ENCODE measurements around the gene RPS6KC1. TPM values are rescaled to one million over a fixed set of nuclear protein-coding genes. Genes with fewer than 3 reads are reported as not detected.
A peak's percentile ranks its signal among the peaks of the same experiment; 100 is the strongest.

The RPS6KC1 gene
- total RNA-seq, 1 donor from 2014 or later, result 25.6 TPM

GRCh38 chr1:213014642-213015041 is 36.4 kb upstream of the RPS6KC1 start:
- H3K27ac Mint-ChIP-seq (ENCODE audit: unreplicated experiment), result no peak overlapping the region
- H4K20me1 ChIP-seq (ENCODE audit: insufficient read depth, low read length), result no peaks in the 10 kb centered on the region

GRCh38 chr1:213015099-213016050 is 35.7 kb upstream of the RPS6KC1 start, which contains the start of gene ANGEL2:
Gene ANGEL2, minus strand, starts transcription at chr1:213015867. Its CDS starts 196 bp downstream, at chr1:213015671.
- peaks cover 7% of the 10 kb centered on the region for H3K4me1 Mint-ChIP-seq (ENCODE audit: low read depth, unreplicated experiment)
- H3K4me3 Mint-ChIP-seq (ENCODE audit: unreplicated experiment), result peak within 1 kb of the TSS; percentile 99
- FAIRE-seq (peak; percentile 17), DNase-seq (ENCODE audit: low read depth) (peak; percentile 95)
- no peaks in the 10 kb centered on the region for H3K36me3 Mint-ChIP-seq (ENCODE audit: low read depth, unreplicated experiment)
- peaks cover 48% of the 10 kb centered on the region for H3K79me2 ChIP-seq (ENCODE audit: insufficient read depth, low read length)
- peak within 1 kb of the TSS; percentile 96 for H3K27ac Mint-ChIP-seq (ENCODE audit: unreplicated experiment)
- H3K9me3 ChIP-seq (ENCODE audit: insufficient read depth, low read depth, low read length), result no peaks in the 10 kb centered on the region
- H3K27ac ChIP-seq (ENCODE audit: low read depth, low read length), result peak within 1 kb of the TSS; percentile 89
- H3K9ac ChIP-seq (ENCODE audit: low read length), result peak within 1 kb of the TSS; percentile 92
- H3K4me1 ChIP-seq (ENCODE audit: insufficient read depth, low read length), result no peaks in the 10 kb centered on the region
- no peaks in the 10 kb centered on the region for H4K20me1 ChIP-seq (ENCODE audit: insufficient read depth, low read length)
- H3K27me3 Mint-ChIP-seq (ENCODE audit: low read depth, unreplicated experiment), result no peaks in the 10 kb centered on the region
- H3K36me3 ChIP-seq (ENCODE audit: insufficient read depth, low read length), result peaks cover 3% of the 10 kb centered on the region
- peak within 1 kb of the TSS; percentile 99 for H2AFZ ChIP-seq (ENCODE audit: low read depth, low read length)
- TF ChIP-seq EZH2 (IDR thresholded peaks at IDR 0.05; ENCODE audit: insufficient read depth, low read length) (no peak), CTCF (IDR thresholded peaks at IDR 0.05; ENCODE audit: insufficient read depth, low read depth, low read length) (no peak)
- H3K4me3 ChIP-seq (ENCODE audit: insufficient read depth, low read depth, low read length), result peak within 1 kb of the TSS; percentile 84
- H3K27me3 ChIP-seq (ENCODE audit: insufficient read depth, low read length), result no peaks in the 10 kb centered on the region
- H3K4me2 ChIP-seq (ENCODE audit: low read length), result peak within 1 kb of the TSS; percentile 90
- H3K9me3 Mint-ChIP-seq (ENCODE audit: unreplicated experiment), result no peaks in the 10 kb centered on the region

More at GRCh38 chr1:213014642-213015041, 36.4 kb upstream of the RPS6KC1 start:
- Histone ChIP-seq H2AFZ (ENCODE audit: low read depth, low read length) (peak overlapping the region; percentile 99), H3K36me3 (ENCODE audit: insufficient read depth, low read length) (peaks cover 3% of the 10 kb centered on the region), H3K27me3 (ENCODE audit: insufficient read depth, low read length) (no peaks in the 10 kb centered on the region), H3K9me3 (ENCODE audit: insufficient read depth, low read depth, low read length) (no peaks in the 10 kb centered on the region), H3K4me3 (ENCODE audit: insufficient read depth, low read depth, low read length) (peak overlapping the region; percentile 84), H3K27ac (ENCODE audit: low read depth, low read length) (peak overlapping the region; percentile 89), H3K4me2 (ENCODE audit: low read length) (peak overlapping the region; percentile 90), H3K4me1 (ENCODE audit: insufficient read depth, low read length) (no peaks in the 10 kb centered on the region), H3K9ac (ENCODE audit: low read length) (peak overlapping the region; percentile 92), H3K79me2 (ENCODE audit: insufficient read depth, low read length) (peaks cover 49% of the 10 kb centered on the region)
- no peak for TF ChIP-seq CTCF (IDR thresholded peaks at IDR 0.05; ENCODE audit: insufficient read depth, low read depth, low read length)
- TF ChIP-seq EZH2 (IDR thresholded peaks at IDR 0.05; ENCODE audit: insufficient read depth, low read length), result no peak
- H3K4me1 Mint-ChIP-seq (ENCODE audit: low read depth, unreplicated experiment), result peaks cover 7% of the 10 kb centered on the region
- no peaks in the 10 kb centered on the region for H3K9me3 Mint-ChIP-seq (ENCODE audit: unreplicated experiment)
- no peaks in the 10 kb centered on the region for H3K27me3 Mint-ChIP-seq (ENCODE audit: low read depth, unreplicated experiment)
- FAIRE-seq (no peak), DNase-seq (ENCODE audit: low read depth) (peak; percentile 5)
- H3K36me3 Mint-ChIP-seq (ENCODE audit: low read depth, unreplicated experiment), result no peaks in the 10 kb centered on the region
- peak overlapping the region; percentile 99 for H3K4me3 Mint-ChIP-seq (ENCODE audit: unreplicated experiment)

Data from astrocyte (in vitro differentiated cells and primary cell).